Measurements from ENCODE around the gene ARHGEF2. TPM values are rescaled to one million over a fixed set of nuclear protein-coding genes. Genes with fewer than 3 reads are reported as not detected.
A peak's percentile ranks its signal among the peaks of the same experiment; 100 is the strongest.

The ARHGEF2 gene
- total RNA-seq, 1 donor from 2014 or later, result 80.6 TPM

DNA sequence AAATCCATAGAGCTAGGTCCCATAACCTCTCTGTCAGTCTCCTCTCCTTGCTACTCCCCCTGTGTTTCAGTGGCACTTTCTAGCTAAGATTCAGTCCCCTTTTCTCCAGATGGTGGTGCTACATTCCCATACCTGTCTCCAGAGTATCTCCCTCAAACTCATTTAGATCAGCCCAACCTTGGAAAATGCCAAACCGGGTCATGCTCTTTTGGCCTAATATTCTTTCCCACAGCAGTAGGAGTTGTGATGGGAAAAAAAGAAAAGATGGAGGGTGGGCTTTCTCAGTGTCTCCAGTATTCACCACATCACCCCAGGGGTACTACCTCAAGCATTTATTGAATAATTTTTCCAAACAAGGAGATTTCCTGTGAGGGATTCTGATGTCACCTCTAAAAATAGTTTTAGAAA lies 40.1 kb downstream of the ARHGEF2 start:
- Mint-ChIP-seq H3K36me3 (no peaks in the 10 kb centered on the region), H3K27me3 (no peaks in the 10 kb centered on the region), H3K27ac (peak overlapping the region; percentile 65), H3K4me1 (ENCODE audit: unreplicated experiment) (peaks cover 23% of the 10 kb centered on the region), H3K4me3 (peak overlapping the region; percentile 55), H3K9me3 (no peaks in the 10 kb centered on the region)
- no peak for DNase-seq (ENCODE audit: extremely low spot score, unreplicated experiment)
- TF ChIP-seq, protein P1, sequence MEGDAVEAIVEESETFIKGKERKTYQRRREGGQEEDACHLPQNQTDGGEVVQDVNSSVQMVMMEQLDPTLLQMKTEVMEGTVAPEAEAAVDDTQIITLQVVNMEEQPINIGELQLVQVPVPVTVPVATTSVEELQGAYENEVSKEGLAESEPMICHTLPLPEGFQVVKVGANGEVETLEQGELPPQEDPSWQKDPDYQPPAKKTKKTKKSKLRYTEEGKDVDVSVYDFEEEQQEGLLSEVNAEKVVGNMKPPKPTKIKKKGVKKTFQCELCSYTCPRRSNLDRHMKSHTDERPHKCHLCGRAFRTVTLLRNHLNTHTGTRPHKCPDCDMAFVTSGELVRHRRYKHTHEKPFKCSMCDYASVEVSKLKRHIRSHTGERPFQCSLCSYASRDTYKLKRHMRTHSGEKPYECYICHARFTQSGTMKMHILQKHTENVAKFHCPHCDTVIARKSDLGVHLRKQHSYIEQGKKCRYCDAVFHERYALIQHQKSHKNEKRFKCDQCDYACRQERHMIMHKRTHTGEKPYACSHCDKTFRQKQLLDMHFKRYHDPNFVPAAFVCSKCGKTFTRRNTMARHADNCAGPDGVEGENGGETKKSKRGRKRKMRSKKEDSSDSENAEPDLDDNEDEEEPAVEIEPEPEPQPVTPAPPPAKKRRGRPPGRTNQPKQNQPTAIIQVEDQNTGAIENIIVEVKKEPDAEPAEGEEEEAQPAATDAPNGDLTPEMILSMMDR (conservative IDR thresholded peaks at IDR 0.05), result peak; percentile 75

DNA sequence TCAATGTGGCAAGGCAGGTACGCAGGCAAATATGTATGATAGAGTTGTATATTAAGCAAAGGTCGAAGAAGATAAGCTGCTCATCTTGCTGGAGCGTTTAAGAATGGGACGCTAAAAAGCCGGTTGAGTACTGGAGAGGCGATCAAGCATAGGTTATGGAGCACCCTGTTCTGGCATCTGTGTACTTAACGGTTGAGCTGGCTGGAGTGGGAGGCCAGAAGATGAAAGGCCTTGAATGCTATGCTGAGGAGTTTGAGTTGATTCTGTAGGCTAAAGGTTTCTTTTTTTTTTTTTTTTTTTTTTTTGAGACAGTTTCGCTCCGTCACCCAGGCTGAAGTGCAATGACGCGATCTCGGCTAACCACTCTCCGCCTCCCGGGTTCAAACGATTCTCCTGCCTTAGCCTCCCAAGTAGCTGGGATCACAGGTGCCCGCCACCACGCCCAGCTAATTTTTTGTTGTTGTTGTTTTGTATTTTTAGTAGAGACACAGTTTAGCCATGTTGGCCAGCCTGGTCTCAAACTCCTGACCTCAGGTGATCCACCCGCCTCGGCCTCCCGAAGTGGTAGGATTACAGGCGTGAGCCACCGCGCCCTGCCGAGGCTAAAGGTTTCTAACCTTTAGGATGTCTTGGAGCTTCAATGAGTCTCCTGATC lies 43.3 kb downstream of the ARHGEF2 start:
- Mint-ChIP-seq H3K27ac (no peak overlapping the region), H3K36me3 (peaks cover 10% of the 10 kb centered on the region), H3K27me3 (no peaks in the 10 kb centered on the region), H3K9me3 (no peaks in the 10 kb centered on the region), H3K4me3 (no peak overlapping the region), H3K4me1 (ENCODE audit: unreplicated experiment) (peaks cover 27% of the 10 kb centered on the region)
- TF ChIP-seq, protein P1 (conservative IDR thresholded peaks at IDR 0.05), result no peak
- DNase-seq (ENCODE audit: extremely low spot score, unreplicated experiment), result no peak

DNA sequence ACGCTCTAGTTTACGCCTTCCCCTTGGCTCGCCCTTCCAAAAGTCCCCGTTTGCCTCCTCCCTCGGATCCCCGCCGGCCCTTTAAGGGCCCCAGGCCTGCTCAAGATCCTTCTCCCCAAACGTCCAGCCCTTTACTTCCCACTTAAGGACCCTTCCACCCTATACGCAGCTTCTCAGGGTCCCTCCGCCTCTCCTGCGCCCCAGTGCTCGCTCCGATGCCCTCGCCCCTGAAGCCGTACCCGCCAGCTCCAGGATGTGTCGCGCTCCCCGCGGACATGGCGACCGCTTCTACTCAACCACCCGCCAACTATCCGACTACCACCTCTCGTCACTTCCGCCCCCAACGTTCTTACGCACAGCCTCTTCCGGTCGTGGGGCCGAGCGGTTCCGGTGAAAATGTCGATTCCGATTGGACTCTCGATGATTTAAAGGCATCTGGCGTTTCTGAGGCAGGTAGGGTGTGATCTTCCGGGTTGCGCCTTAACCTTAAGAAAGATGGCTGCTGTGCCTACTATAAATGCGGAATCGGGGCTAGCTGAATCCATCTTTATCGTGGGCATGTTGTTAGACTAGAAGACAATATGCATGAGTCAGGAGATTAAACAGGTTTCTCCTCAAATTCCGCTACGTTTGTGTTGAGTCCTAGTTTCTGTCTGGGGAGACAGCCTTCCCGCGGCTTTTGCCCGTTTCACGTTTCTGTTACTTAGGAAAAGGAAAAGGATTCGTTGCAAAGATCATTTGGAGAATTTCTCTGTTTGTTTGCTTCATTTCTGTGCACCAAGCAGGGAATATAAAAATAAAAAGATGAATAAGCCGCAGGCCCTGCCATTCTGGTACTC lies 44.0 kb downstream of the ARHGEF2 start, which contains the start of gene KHDC4:
Gene KHDC4 (minus strand): TSS at position 317 of the 839 bp plus-strand sequence. CDS start 40 bp downstream, at position 277.
- peak; percentile 93 for DNase-seq (ENCODE audit: extremely low spot score, unreplicated experiment)
- peaks cover 14% of the 10 kb centered on the region for H3K36me3 Mint-ChIP-seq
- TF ChIP-seq, protein P1 (conservative IDR thresholded peaks at IDR 0.05), result peak; percentile 14
- H3K27ac Mint-ChIP-seq, result no peak within 1 kb of the TSS
- no peak within 1 kb of the TSS for H3K4me3 Mint-ChIP-seq
- H3K9me3 Mint-ChIP-seq, result no peaks in the 10 kb centered on the region
- H3K27me3 Mint-ChIP-seq, result no peaks in the 10 kb centered on the region
- H3K4me1 Mint-ChIP-seq (ENCODE audit: unreplicated experiment), result peaks cover 27% of the 10 kb centered on the region

DNA sequence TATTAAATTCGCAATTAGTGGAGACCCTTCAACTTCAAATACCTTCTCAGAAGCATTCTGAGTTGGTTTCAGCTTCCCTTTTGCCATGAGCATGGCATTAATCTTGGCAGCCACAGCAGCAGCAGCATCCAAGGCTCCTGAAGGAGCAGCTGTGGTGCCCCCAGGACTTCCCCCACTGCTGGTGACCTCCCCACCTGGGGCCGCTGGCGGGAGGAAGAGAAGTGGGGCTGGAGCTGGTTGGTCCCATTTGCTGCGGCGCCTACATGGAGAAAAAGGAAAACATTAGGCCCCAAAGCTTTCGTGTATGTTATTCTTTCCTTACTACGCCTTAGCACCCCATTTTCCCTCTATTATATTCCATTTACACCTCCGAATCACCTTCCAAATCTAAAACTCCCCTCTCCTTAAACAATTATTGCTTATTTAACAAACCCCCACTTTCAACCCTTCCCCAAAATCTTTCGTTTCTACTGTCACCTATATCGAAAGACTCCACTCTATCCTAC lies 44.7 kb downstream of the ARHGEF2 start:
- TF ChIP-seq, protein P1 (conservative IDR thresholded peaks at IDR 0.05), result no peak
- DNase-seq (ENCODE audit: extremely low spot score, unreplicated experiment), result no peak
- Mint-ChIP-seq H3K27me3 (no peaks in the 10 kb centered on the region), H3K9me3 (no peaks in the 10 kb centered on the region), H3K27ac (no peak overlapping the region), H3K36me3 (peaks cover 18% of the 10 kb centered on the region), H3K4me3 (no peak overlapping the region), H3K4me1 (ENCODE audit: unreplicated experiment) (peaks cover 27% of the 10 kb centered on the region)

DNA sequence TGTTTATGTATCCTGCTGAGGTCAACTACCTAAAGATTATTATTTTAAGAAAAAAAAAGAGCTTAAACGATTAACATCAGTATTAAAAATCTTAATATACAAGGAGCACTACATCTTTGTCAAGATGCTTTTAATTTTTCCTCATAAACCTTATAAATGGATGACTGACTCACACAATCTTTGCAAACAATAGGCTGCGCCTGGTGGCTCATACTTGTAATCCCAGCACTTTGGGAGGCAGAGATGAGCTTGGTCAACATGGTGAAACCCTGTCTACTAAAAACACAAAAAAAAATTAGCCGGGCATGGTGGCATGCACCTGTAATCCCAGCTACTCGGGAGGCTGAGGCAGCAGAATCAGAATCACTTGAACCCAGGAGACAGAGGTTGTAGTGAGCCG lies 45.9 kb downstream of the ARHGEF2 start:
- DNase-seq (ENCODE audit: extremely low spot score, unreplicated experiment), result no peak
- peaks cover 18% of the 10 kb centered on the region for H3K36me3 Mint-ChIP-seq
- H3K27me3 Mint-ChIP-seq, result no peaks in the 10 kb centered on the region
- H3K27ac Mint-ChIP-seq, result peak overlapping the region; percentile 41
- TF ChIP-seq, protein P1 (conservative IDR thresholded peaks at IDR 0.05), result no peak
- H3K4me3 Mint-ChIP-seq, result peak overlapping the region; percentile 70
- no peaks in the 10 kb centered on the region for H3K9me3 Mint-ChIP-seq
- H3K4me1 Mint-ChIP-seq (ENCODE audit: unreplicated experiment), result peaks cover 20% of the 10 kb centered on the region
